GM12892 (cell line): ENCODE results near the gene PIGS.

Experiments
- POLR2A ChIP-seq: IDR thresholded peaks from 2 replicates; pipeline ENCODE4 v1.6.1; 2011; ENCODE audit warnings: low read depth, low read length, control low read depth
- POLR2AphosphoS5 ChIP-seq: IDR thresholded peaks from 2 replicates; pipeline ENCODE4 v1.6.1; 2011; ENCODE audit warnings: low read depth, low read length, control low read depth
- TAF1 ChIP-seq: IDR thresholded peaks from 2 replicates; pipeline ENCODE4 v1.6.1; 2011; ENCODE audit warnings: low read depth, mild to moderate bottlenecking, control low read depth, low read length, borderline replicate concordance

DNA sequence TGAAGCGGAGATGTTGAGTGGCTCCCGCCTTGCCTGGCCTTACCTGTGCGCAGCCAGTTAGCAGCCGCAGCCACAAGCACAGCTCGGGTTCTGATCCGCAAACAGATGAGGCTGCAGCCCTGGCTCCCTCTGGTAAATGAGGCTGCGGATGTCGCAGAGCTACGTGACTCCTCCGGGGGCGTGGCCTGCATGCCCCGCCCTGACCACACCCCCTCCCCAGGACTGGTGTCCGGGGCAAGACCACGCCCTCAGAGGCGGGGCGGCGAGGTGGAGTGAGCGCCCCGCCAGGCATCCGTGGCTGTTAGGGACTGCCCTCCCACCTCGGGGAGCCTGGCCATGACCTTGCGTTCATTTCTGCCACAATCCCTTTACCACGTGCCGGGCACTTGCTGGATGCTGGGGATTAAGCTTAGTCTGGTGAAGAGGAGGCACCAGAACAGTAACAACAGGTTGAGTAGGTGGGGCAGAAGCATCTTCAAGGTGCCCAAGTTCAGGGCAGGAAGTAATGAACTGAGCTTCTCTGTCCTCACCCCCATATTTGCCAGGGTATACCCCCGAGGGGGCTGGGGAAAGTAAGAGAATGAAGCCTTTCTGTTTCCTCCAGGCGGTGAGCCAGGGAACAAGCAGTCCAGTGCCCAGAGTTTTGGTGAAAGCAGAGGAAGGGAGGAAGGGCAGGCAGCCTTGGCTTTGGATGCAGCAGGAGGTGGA, 5.6 kb upstream of the PIGS start, which contains the start of gene ALDOC:
- TF ChIP-seq POLR2AphosphoS5 (peak; percentile 94), POLR2A (peak; percentile 93), TAF1 (peak; percentile 88)
